OCI-LY7 (cell line): ENCODE results near the gene THOP1. TPM values are rescaled to one million over a fixed set of nuclear protein-coding genes. Genes with fewer than 3 reads are reported as not detected.
A peak's percentile ranks its signal among the peaks of the same experiment; 100 is the strongest.

Experiments
- BruUV-seq: library from RNA; stranded (reverse); fragments of 400-500 nt; replicated peaks from 2 replicates; lab custom pipeline; 2021; lab: Mats Ljungman, UMichigan
- CTCF ChIA-PET: fragments of 300-600 bp; sonication (Branson Sonifier 250); formaldehyde crosslinking; loops from one replicate; lab custom pipeline; 2022; ENCODE audit warnings: antibody characterized with exemption; ENCODE audit not compliant: unreplicated experiment; lab: Charles Lee
- POLR2A ChIA-PET: fragments of 300-600 bp; sonication (Branson Sonifier 250); formaldehyde crosslinking; loops from one replicate; lab custom pipeline; 2022; ENCODE audit warnings: antibody characterized with exemption; lab: Charles Lee
- DNase-seq: peaks from one replicate; pipeline ENCODE4 v3.0.0-alpha.2; 2015; ENCODE audit warnings: low spot score
- H2AFZ ChIP-seq: fragments of 200-600 bp; sonication (generic), shearing (Covaris generic); 2 replicates; pipeline ENCODE4 v1.6.1; 2014; ENCODE audit warnings: mild to moderate bottlenecking, antibody characterized with exemption, low read length, moderate library complexity
- H3K27ac ChIP-seq: fragments of 200-600 bp; sonication (generic); 2 replicates; pipeline ENCODE4 v1.5.1; 2014; ENCODE audit warnings: mixed run types, low read depth, mild to moderate bottlenecking, moderate library complexity, low read length, inconsistent platforms; ENCODE audit not compliant: poor library complexity, severe bottlenecking
- H3K36me3 ChIP-seq: fragments of 200-600 bp; sonication (generic); 2 replicates; pipeline ENCODE4 v1.6.1; 2014; ENCODE audit warnings: mild to moderate bottlenecking, antibody characterized with exemption, low read length, moderate library complexity, mixed read lengths; ENCODE audit not compliant: insufficient read depth
- H3K4me1 ChIP-seq: fragments of 200-600 bp; sonication (generic); 2 replicates; pipeline ENCODE4 v1.5.1; 2014; ENCODE audit warnings: mild to moderate bottlenecking, low read length; ENCODE audit not compliant: insufficient read depth, poor library complexity, severe bottlenecking
- H3K4me2 ChIP-seq: fragments of 200-600 bp; sonication (generic); 2 replicates; pipeline ENCODE4 v1.6.1; 2014; ENCODE audit warnings: mild to moderate bottlenecking, low read length
- H3K4me3 ChIP-seq: fragments of 200-600 bp; sonication (generic); 2 replicates; pipeline ENCODE4 v1.5.1; 2014; ENCODE audit warnings: mild to moderate bottlenecking, low read depth, low read length; ENCODE audit not compliant: poor library complexity, severe bottlenecking
- H3K79me2 ChIP-seq: fragments of 200-600 bp; sonication (generic); 2 replicates; pipeline ENCODE4 v1.6.1; 2016; ENCODE audit warnings: low read depth, mild to moderate bottlenecking, low read length, moderate library complexity, mixed read lengths; ENCODE audit not compliant: insufficient read depth
- H3K9me2 ChIP-seq: fragments of 200-600 bp; sonication (generic); 2 replicates; pipeline ENCODE4 v1.6.1; 2016; ENCODE audit warnings: mild to moderate bottlenecking, low read length, mixed read lengths; ENCODE audit not compliant: insufficient read depth
- H3K9me3 ChIP-seq: fragments of 200-600 bp; sonication (generic); 2 replicates; pipeline ENCODE4 v1.6.1; 2014; ENCODE audit warnings: mild to moderate bottlenecking, mixed run types, low read length, mixed read lengths
- H4K20me1 ChIP-seq: fragments of 200-600 bp; sonication (generic); 2 replicates; pipeline ENCODE4 v1.6.1; 2014; ENCODE audit warnings: mild to moderate bottlenecking, antibody characterized with exemption, low read length, moderate library complexity, mixed read lengths; ENCODE audit not compliant: insufficient read depth
- EZH2phosphoT487 ChIP-seq: fragments of 200-600 bp; sonication (generic); IDR thresholded peaks from 2 replicates; pipeline ENCODE4 v1.6.1; 2018; ENCODE audit warnings: low read depth, borderline replicate concordance, mild to moderate bottlenecking, mixed run types, antibody characterized with exemption, low read length, moderate library complexity, mixed read lengths
- intact Hi-C: fragments of 100-400 bp; cut with micrococcal nuclease; formaldehyde crosslinking; loops from one replicate; pipeline ENCODE4 v1.10.0; 2022; ENCODE audit not compliant: unreplicated experiment
- total RNA-seq, 2 experiments: library from RNA; depleted of rRNA in 1 of 2; stranded (reverse); fragments of >200 nt in 1 of 2; shearing (Covaris generic) in 1 of 2; gene quantifications; 2 replicates each; pipeline ENCODE4 v1.2.3, GENCODE V29; 2014 to 2022
- TF ChIP-seq, protein P1 (sequence below): fragments of 200-600 bp; sonication (generic); conservative IDR thresholded peaks from 2 replicates; pipeline ENCODE4 v1.5.1; 2014; ENCODE audit warnings: mild to moderate bottlenecking, antibody characterized with exemption, low read length, moderate library complexity, mixed read lengths

The THOP1 gene
- total RNA-seq, 2 experiments from 2014 or later = 170 to 191 TPM

DNA sequence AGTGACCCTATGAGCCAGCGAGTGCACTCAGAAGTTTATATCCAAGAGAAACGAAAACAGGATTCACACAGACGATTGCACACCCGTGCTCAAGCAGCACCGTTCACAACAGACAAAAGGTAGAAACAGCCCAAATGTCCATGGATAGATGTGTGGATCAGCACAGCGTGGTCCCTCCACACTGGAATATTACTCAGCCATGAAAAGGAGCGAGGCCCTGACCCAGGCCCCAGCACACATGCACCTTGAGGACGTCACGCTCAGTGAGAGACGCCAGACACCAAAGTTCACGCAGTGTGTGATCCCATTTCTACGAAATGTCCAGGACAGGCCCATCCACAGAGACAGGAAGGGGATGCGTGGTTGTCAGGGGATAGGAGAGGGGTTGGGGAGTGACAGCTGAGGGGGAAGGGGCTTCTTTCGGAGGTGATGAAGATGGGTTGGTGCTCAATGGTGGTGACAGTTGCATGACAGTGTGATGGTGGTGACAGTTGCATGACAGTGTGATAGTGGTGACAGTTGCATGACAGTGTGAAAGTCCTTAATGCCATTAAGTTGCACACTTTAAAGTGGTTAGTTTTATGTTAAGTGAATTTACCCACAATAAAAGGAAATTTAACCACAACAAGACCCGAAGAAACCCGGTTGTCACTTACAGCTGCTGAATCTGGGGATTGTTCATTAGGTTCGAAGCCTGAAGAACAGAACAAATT lies 26.5 kb upstream of the THOP1 start:
- ChIA-PET CTCF (no interaction called here), POLR2A (no interaction called here)
- Histone ChIP-seq H3K4me2 (no peak overlapping the region), H3K9me2 (no peaks in the 10 kb centered on the region), H3K36me3 (peaks cover 90% of the 10 kb centered on the region), H3K79me2 (no peaks in the 10 kb centered on the region), H4K20me1 (no peaks in the 10 kb centered on the region), H3K4me3 (no peak overlapping the region), H3K4me1 (no peaks in the 10 kb centered on the region), H2AFZ (no peak overlapping the region), H3K9me3 (no peaks in the 10 kb centered on the region), H3K27ac (no peak overlapping the region)
- no peak for DNase-seq
- intact Hi-C loops = no loop called here
- TF ChIP-seq EZH2phosphoT487 = no peak
- TF ChIP-seq, protein P1, sequence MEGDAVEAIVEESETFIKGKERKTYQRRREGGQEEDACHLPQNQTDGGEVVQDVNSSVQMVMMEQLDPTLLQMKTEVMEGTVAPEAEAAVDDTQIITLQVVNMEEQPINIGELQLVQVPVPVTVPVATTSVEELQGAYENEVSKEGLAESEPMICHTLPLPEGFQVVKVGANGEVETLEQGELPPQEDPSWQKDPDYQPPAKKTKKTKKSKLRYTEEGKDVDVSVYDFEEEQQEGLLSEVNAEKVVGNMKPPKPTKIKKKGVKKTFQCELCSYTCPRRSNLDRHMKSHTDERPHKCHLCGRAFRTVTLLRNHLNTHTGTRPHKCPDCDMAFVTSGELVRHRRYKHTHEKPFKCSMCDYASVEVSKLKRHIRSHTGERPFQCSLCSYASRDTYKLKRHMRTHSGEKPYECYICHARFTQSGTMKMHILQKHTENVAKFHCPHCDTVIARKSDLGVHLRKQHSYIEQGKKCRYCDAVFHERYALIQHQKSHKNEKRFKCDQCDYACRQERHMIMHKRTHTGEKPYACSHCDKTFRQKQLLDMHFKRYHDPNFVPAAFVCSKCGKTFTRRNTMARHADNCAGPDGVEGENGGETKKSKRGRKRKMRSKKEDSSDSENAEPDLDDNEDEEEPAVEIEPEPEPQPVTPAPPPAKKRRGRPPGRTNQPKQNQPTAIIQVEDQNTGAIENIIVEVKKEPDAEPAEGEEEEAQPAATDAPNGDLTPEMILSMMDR = no peak
- no TSS peak for BruUV-seq

- Histone ChIP-seq H3K4me1 (no peaks in the 10 kb centered on the region), H3K27ac (no peak overlapping the region), H3K79me2 (no peaks in the 10 kb centered on the region), H3K9me2 (no peaks in the 10 kb centered on the region), H3K9me3 (no peaks in the 10 kb centered on the region), H2AFZ (no peak overlapping the region), H4K20me1 (no peaks in the 10 kb centered on the region), H3K4me3 (no peak overlapping the region), H3K4me2 (no peak overlapping the region), H3K36me3 (peaks cover 91% of the 10 kb centered on the region)
- CTCF ChIA-PET = no interaction called here
- no peak for DNase-seq
- no peak for TF ChIP-seq EZH2phosphoT487
- TF ChIP-seq, protein P1 = no peak
- TSS peak; percentile 42 for BruUV-seq
- intact Hi-C loops = no loop called here
- POLR2A ChIA-PET = no interaction called here
Measured at GRCh38 chr19:2759362-2759761, 25.9 kb upstream of the THOP1 start.

- DNase-seq = no peak
- Histone ChIP-seq H3K79me2 (no peaks in the 10 kb centered on the region), H3K9me3 (no peaks in the 10 kb centered on the region), H3K4me2 (no peak overlapping the region), H4K20me1 (no peaks in the 10 kb centered on the region), H3K27ac (no peak overlapping the region), H3K36me3 (peaks cover 91% of the 10 kb centered on the region), H3K4me1 (no peaks in the 10 kb centered on the region), H3K4me3 (no peak overlapping the region), H2AFZ (no peak overlapping the region), H3K9me2 (no peaks in the 10 kb centered on the region)
- CTCF ChIA-PET = no interaction called here
- intact Hi-C loops = no loop called here
- no peak for TF ChIP-seq EZH2phosphoT487
- TF ChIP-seq, protein P1 = no peak
- BruUV-seq = no TSS peak
- POLR2A ChIA-PET = no interaction called here
Measured at GRCh38 chr19:2759965-2760364, 25.3 kb upstream of the THOP1 start.
